GM12864 (cell line): ENCODE data around the gene P2RX6.
A peak's percentile ranks its signal among the peaks of the same experiment; 100 is the strongest.

Experiments used
- DNase-seq: peaks from one replicate; pipeline ENCODE4 v3.0.0-alpha.2; 2011; ENCODE audit warnings: low read depth
- H3K4me3 ChIP-seq: 2 replicates; pipeline ENCODE4 v1.5.1; 2011; ENCODE audit warnings: mild to moderate bottlenecking, low read depth, low read length, control low read depth
- CTCF ChIP-seq: IDR thresholded peaks from 2 replicates; pipeline ENCODE4 v1.5.1; 2011; ENCODE audit warnings: low read depth, mild to moderate bottlenecking, moderate library complexity, low read length, control low read depth, inconsistent platforms; ENCODE audit errors: missing control alignments

Gene P2RX6

GRCh38 chr22:20980523-20980922 lies 34.4 kb upstream of the P2RX6 start:
- no peak for DNase-seq
- no peak for TF ChIP-seq CTCF
- H3K4me3 ChIP-seq = no peak overlapping the region

GRCh38 chr22:20980938-20981722 lies 33.8 kb upstream of the P2RX6 start:
- no peak for DNase-seq
- no peak for TF ChIP-seq CTCF
- peak overlapping the region; percentile 84 for H3K4me3 ChIP-seq

GRCh38 chr22:20981787-20982562 lies 33.0 kb upstream of the P2RX6 start, which contains the start of gene LZTR1:
Gene LZTR1, plus strand, starts transcription at chr22:20982297. Its CDS starts 75 bp downstream, at chr22:20982372.
- DNase-seq = peak; percentile 44
- peak; percentile 59 for TF ChIP-seq CTCF
- H3K4me3 ChIP-seq = peak within 1 kb of the TSS; percentile 84

- DNase-seq = no peak
- H3K4me3 ChIP-seq = peak overlapping the region; percentile 84
- no peak for TF ChIP-seq CTCF
Observed at GRCh38 chr22:20982563-20982882, 32.4 kb upstream of the P2RX6 start.

- peak overlapping the region; percentile 84 for H3K4me3 ChIP-seq
- no peak for TF ChIP-seq CTCF
- no peak for DNase-seq
Observed at GRCh38 chr22:20983081-20983771, 31.7 kb upstream of the P2RX6 start.

- DNase-seq = no peak
- no peak for TF ChIP-seq CTCF
- H3K4me3 ChIP-seq = no peak overlapping the region
Observed at GRCh38 chr22:20985720-20986119, 29.2 kb upstream of the P2RX6 start.
